ENCODE measurements around the gene TM9SF1.

- TF ChIP-seq EZH2phosphoT487 (IDR thresholded peaks at IDR 0.05; ENCODE audit: low read length): no peak
- TF ChIP-seq CTCF (IDR thresholded peaks at IDR 0.05; ENCODE audit: low read length): no peak
These were observed 40.1 kb downstream of the TM9SF1 start for GRCh38 chr14:24155100-24155499.
